ENCODE results near the gene PFKFB1.

PFKFB1 gene

DNA sequence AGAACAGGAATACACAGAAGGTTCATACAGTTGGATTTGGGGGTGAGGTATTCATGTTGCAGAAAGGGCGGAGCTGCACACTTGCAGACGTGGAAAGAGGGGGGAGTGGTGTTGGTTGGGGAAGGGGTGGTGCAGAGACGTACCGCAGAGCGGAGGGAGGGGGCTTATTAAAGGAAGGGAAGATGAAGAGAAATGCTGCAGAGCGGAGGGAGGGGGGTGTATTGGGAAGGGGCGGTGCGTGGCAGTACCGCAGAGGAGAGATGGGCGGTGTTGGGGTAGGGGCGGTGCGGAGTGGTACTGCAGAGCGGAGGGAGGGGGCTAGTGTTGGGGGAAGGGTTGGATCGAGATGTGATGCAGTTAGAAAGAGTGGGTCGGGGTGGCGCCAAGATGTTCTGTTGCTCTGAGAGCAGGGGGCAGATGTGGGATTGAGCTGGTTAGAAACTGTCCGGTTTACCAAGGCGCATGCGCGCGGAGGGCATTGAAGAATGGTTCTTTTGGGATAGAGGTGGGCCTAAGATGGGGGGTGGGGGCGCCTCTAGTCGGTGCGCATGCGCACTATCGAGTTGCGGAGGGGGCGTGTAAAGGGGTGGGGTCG lies 72.5 kb downstream of the PFKFB1 start:
- no peak overlapping the region for H3K27ac ChIP-seq
- H3K4me3 ChIP-seq (ENCODE audit: low read depth, low read length), result peak overlapping the region; percentile 72
- H3K36me3 ChIP-seq (replicated peaks), result no peaks in the 10 kb centered on the region
- no peaks in the 10 kb centered on the region for H3K27me3 ChIP-seq (replicated peaks)
- in situ Hi-C loops (cut with HindIII; ENCODE audit: low pct_ligation_motif_present, low sequenced_read_pairs), result no loop called here
- DNase-seq, result peak; percentile 50
- TF ChIP-seq, protein P1, sequence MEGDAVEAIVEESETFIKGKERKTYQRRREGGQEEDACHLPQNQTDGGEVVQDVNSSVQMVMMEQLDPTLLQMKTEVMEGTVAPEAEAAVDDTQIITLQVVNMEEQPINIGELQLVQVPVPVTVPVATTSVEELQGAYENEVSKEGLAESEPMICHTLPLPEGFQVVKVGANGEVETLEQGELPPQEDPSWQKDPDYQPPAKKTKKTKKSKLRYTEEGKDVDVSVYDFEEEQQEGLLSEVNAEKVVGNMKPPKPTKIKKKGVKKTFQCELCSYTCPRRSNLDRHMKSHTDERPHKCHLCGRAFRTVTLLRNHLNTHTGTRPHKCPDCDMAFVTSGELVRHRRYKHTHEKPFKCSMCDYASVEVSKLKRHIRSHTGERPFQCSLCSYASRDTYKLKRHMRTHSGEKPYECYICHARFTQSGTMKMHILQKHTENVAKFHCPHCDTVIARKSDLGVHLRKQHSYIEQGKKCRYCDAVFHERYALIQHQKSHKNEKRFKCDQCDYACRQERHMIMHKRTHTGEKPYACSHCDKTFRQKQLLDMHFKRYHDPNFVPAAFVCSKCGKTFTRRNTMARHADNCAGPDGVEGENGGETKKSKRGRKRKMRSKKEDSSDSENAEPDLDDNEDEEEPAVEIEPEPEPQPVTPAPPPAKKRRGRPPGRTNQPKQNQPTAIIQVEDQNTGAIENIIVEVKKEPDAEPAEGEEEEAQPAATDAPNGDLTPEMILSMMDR (IDR thresholded peaks at IDR 0.05; ENCODE audit: low read depth, low read length, missing control alignments), result no peak

DNA sequence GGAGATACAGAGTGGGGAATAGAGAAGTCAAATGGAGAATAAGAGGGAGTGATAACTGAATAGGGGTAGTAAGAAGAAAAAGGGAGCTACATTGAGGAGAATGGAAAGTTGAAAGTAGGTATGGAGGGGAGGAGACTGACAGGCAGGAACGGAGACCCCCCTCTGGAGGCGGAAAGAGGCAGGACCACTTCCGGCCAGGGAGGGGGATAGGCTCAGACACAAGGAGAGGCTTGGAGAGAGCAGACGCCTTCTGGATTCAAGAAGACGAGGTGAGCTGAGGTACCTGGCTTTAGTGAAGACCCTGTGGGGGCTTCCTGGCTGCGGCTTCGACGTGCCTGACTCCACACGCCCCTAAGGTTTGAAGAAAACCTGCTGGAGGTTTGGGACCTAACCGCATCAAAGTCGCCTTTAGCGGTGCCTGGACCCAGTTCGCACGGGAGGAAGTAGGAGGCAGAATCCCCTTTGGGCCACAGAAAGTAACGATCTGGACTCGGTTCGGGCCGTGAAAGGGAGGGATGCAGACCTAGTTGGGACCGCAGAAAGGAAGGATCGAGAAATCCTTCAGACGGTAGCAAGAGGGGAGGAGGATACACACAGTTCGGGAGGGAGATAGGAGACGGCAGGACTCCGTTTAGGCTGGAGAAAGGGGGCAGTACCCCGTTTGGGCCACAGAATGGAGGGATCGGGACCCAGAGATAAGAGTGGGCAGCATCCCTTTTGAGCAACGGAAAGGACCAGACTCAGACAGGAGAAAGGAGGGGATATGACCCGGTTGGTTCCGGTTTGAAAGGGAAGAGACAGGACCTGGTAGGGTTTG lies 73.2 kb downstream of the PFKFB1 start, which contains the start of gene TRO:
TSS of gene TRO (plus strand) at position 215 of the 817 bp plus-strand sequence. CDS start 1,423 bp downstream, outside the sequence.
- H3K4me3 ChIP-seq (ENCODE audit: low read depth, low read length), result peak within 1 kb of the TSS; percentile 72
- DNase-seq, result no peak
- no peak within 1 kb of the TSS for H3K27ac ChIP-seq
- in situ Hi-C loops (cut with HindIII; ENCODE audit: low pct_ligation_motif_present, low sequenced_read_pairs), result no loop called here
- H3K36me3 ChIP-seq (replicated peaks), result no peaks in the 10 kb centered on the region
- TF ChIP-seq, protein P1 (IDR thresholded peaks at IDR 0.05; ENCODE audit: low read depth, low read length, missing control alignments), result peak; percentile 43
- no peaks in the 10 kb centered on the region for H3K27me3 ChIP-seq (replicated peaks)

DNA sequence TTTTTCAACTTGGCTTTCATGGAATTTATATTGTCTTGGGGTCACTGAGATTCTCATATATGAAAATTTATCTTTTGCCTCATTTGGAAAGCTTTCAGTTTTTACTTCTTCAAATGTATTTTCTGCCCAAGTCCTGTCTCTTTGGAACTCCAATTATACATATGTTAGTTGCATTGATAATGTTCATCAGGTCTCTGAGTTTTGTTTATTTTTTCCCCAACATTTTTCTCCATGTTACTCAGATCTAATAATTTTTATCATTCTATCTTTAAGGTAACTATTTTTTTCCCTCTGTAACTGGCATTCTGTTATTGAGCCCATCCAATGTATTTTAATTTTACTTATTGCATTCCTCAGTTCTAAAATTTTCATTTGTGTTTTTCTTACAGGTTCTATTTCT lies 84.0 kb downstream of the PFKFB1 start:
- Histone ChIP-seq H3K36me3 (replicated peaks) (no peaks in the 10 kb centered on the region), H3K27me3 (replicated peaks) (no peaks in the 10 kb centered on the region), H3K4me3 (ENCODE audit: low read depth, low read length) (no peak overlapping the region), H3K27ac (no peak overlapping the region)
- in situ Hi-C loops (cut with HindIII; ENCODE audit: low pct_ligation_motif_present, low sequenced_read_pairs), result no loop called here
- DNase-seq, result no peak
- TF ChIP-seq, protein P1 (IDR thresholded peaks at IDR 0.05; ENCODE audit: low read depth, low read length, missing control alignments), result no peak

DNA sequence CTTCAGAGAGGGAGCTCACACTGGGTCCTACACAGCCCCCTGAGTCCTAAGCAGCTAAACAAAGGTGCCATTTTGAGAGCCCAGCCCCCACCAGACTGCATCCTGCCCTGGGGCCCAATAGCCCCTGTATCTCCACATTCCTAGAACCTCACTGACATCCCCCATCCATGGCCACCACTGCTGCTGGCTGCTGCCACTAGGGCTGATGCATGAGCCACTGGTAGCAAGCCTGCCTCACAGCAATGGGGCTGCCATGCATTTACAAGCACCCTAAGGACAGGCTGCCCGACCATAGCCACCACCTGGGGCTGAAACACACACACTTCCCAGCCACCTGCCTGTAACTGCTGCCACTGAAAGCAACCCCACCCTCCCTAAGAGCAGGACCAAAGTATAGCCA lies 99.8 kb downstream of the PFKFB1 start:
- H3K4me3 ChIP-seq (ENCODE audit: low read depth, low read length), result no peak overlapping the region
- H3K36me3 ChIP-seq (replicated peaks), result no peaks in the 10 kb centered on the region
- H3K27me3 ChIP-seq (replicated peaks), result no peaks in the 10 kb centered on the region
- no peak for DNase-seq
- in situ Hi-C loops (cut with HindIII; ENCODE audit: low pct_ligation_motif_present, low sequenced_read_pairs), result no loop called here
- TF ChIP-seq, protein P1 (IDR thresholded peaks at IDR 0.05; ENCODE audit: low read depth, low read length, missing control alignments), result no peak
- no peak overlapping the region for H3K27ac ChIP-seq

DNA sequence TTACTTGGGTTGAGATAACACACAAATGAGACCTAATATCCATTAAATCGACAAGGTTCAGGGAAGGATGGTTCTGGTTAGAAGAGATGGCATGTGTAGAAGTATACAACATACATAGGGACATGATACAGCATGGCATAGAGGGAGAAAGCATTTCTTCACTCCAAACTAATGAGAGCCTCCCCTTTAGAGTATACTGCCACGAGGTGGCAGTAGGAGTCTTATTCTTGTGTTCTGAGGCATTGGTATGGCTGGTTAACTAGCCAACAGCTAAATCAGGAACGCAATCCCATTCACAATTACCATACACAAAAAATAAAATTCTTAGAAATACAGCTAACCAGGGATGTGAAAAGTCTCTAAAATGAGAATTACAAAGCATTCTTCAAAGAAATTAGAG lies 102.4 kb downstream of the PFKFB1 start:
- peak; percentile 48 for DNase-seq
- Histone ChIP-seq H3K4me3 (ENCODE audit: low read depth, low read length) (no peak overlapping the region), H3K36me3 (replicated peaks) (no peaks in the 10 kb centered on the region), H3K27me3 (replicated peaks) (no peaks in the 10 kb centered on the region), H3K27ac (no peak overlapping the region)
- TF ChIP-seq, protein P1 (IDR thresholded peaks at IDR 0.05; ENCODE audit: low read depth, low read length, missing control alignments), result peak; percentile 53
- in situ Hi-C loops (cut with HindIII; ENCODE audit: low pct_ligation_motif_present, low sequenced_read_pairs), result no loop called here

All from brain microvascular endothelial cell (primary cell).